Measurements from ENCODE around the gene ZC3H18. TPM values are rescaled to one million over a fixed set of nuclear protein-coding genes. Genes with fewer than 3 reads are reported as not detected.

Gene ZC3H18
- total and polyA plus RNA-seq, 10 of the 15 experiments (the other 5 are each of a cell fraction or from before 2014, with no cell fraction given): 1.0 to 58.3 (median 22.4) TPM

DNA sequence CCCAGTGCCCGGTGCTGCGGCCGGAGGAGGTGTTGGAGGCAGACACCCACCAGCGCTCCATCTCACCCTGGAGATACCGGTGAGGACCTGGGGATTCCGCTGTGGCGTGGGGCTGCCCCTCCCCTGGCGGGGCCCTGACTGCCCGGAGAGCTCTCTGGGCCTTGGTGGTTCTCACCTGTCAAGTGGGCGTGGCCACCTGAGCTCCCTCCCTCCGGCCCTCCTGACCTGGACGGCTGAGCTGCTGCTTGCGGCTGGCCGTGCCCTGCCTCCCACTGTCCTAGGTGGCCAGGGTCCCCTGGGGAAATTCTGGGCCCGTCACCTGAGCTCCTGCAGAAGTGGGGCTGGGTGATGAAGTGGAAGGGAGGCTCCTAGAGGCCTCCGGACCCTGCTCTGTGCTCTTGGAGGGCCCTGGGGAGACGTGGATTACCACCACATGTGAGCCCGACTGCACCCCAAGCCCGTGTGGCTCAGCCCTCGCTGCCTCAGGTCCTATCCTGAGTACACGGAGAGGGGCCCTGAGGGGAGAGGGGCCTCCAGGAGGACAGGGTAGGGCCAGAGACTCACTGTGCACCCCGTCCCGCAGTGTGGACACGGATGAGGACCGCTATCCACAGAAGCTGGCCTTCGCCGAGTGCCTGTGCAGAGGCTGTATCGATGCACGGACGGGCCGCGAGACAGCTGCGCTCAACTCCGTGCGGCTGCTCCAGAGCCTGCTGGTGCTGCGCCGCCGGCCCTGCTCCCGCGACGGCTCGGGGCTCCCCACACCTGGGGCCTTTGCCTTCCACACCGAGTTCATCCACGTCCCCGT lies 69.2 kb downstream of the ZC3H18 start:
- ATAC-seq (peak; percentile 23), DNase-seq (ENCODE audit: low read depth, low spot score) (no peak), FAIRE-seq (no peak)
- Histone ChIP-seq H3K9me3 (replicated peaks; ENCODE audit: control insufficient read depth, insufficient read depth, low read length) (no peaks in the 10 kb centered on the region; the same call in 2 of the 3 replicates), H3K27me3 (replicated peaks in 1 of 2; ENCODE audit: control insufficient read depth in 2 of 2, insufficient read depth in 2 of 2, low read length in 1 of 2) (peaks cover 13 to 18% of the 10 kb centered on the region in 2 experiments), H4K20me1 (ENCODE audit: control insufficient read depth, insufficient read depth) (no peaks in the 10 kb centered on the region; the same call in 1 of the 2 replicates), H3K9ac (ENCODE audit: control insufficient read depth, insufficient read depth, low read length) (no peak overlapping the region), H3K4me1 (ENCODE audit: control insufficient read depth, insufficient read depth, low read length) (peaks cover 20% of the 10 kb centered on the region), H3K4me3 (no peak overlapping the region), H3K79me2 (ENCODE audit: control insufficient read depth, insufficient read depth, low read length) (no peaks in the 10 kb centered on the region), H3K36me3 (ENCODE audit: control insufficient read depth in 2 of 2, insufficient read depth in 2 of 2, low read length in 1 of 2) (0 out of 4 replicates have a peak, but pooled peaks cover 0 to 4% of the 10 kb centered on the region in 2 experiments), H3K4me2 (ENCODE audit: control insufficient read depth, insufficient read depth) (peak overlapping the region; percentile 13; the same call in 1 of the 2 replicates), H3K27ac (ENCODE audit: control insufficient read depth, insufficient read depth) (no peak overlapping the region), H2AFZ (ENCODE audit: control insufficient read depth, low read depth, low read length) (no peak overlapping the region)
- BruUV-seq (replicated peaks): no TSS peak
- intact Hi-C loops (cut with micrococcal nuclease; ENCODE audit: unreplicated experiment): no loop called here
- SMC1A ChIA-PET (ENCODE audit: uncharacterized antibody, unreplicated experiment): no interaction called here
- CTCF ChIA-PET: no interaction called here
- RAD21 ChIA-PET (ENCODE audit: unreplicated experiment): no interaction called here
- TF ChIP-seq, protein P1, sequence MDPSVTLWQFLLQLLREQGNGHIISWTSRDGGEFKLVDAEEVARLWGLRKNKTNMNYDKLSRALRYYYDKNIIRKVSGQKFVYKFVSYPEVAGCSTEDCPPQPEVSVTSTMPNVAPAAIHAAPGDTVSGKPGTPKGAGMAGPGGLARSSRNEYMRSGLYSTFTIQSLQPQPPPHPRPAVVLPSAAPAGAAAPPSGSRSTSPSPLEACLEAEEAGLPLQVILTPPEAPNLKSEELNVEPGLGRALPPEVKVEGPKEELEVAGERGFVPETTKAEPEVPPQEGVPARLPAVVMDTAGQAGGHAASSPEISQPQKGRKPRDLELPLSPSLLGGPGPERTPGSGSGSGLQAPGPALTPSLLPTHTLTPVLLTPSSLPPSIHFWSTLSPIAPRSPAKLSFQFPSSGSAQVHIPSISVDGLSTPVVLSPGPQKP (IDR thresholded peaks at IDR 0.05; ENCODE audit: low read depth, low read length): no peak
- TF ChIP-seq RUNX3 (IDR thresholded peaks at IDR 0.05; ENCODE audit: low read length) (no peak), HDGF (IDR thresholded peaks at IDR 0.05) (no peak), SUZ12 (IDR thresholded peaks at IDR 0.05; ENCODE audit: unreplicated experiment) (peak; percentile 78), ZNF274 (IDR thresholded peaks at IDR 0.05; ENCODE audit: insufficient read depth, insufficient read length) (no peak)
- in situ Hi-C loops (cut with MboI): no loop called here
- WGBS (ENCODE audit: insufficient coverage, insufficient replicate concordance, low lambda C conversion rate, missing lambda C conversion rate): 3% methylated on average over 45 of the region's 45 CpGs
- POLR2A ChIA-PET: interaction anchor here (0.5 to 1.7 kb wide), 4 partner anchors 9 to 64 kb away, joined by 3 to 6 read pairs (median 4); no protein-coding TSS in a partner anchor

Data from GM12878 (cell line).